K562 (cell line): ENCODE results near the gene P2RX3. TPM values are rescaled to one million over a fixed set of nuclear protein-coding genes. Genes with fewer than 3 reads are reported as not detected.

ENCODE experiments used
- ATAC-seq: fragments of 200-7000 bp; cut with Tn5 transposase; 3 replicates; pipeline ENCODE4 v1.9.1; 2020; ENCODE audit warnings: moderate library complexity
- BruUV-seq: library from RNA; stranded (reverse); fragments of 400-500 nt; replicated peaks from 2 replicates; lab custom pipeline; 2021; lab: Mats Ljungman, UMichigan
- CTCF ChIA-PET: fragments of 300-600 bp; formaldehyde crosslinking; extraction: SDS; loops from one replicate; lab custom pipeline; 2021; ENCODE audit warnings: low intra/inter-chr PET ratio; lab: Yijun Ruan, JAX
- POLR2A ChIA-PET: fragments of 300-600, 350-650 bp; sonication (Branson Sonifier 250); formaldehyde crosslinking; extraction: SDS; loops from one replicate; lab custom pipeline; 2021; ENCODE audit warnings: antibody characterized with exemption, inconsistent platforms; lab: Yijun Ruan, JAX
- DNase-seq, 4 experiments: peaks; one replicate each; pipeline versions ENCODE4 v3.0.0 to v3.0.0-alpha.2; 2011 to 2018; ENCODE audit warnings: low spot score in 3 of 4, mixed read lengths in 3 of 4; ENCODE audit errors: extremely low read depth in 1 of 4
- FAIRE-seq: peaks from 2 replicates; lab custom pipeline; 2011; peaks lifted over from hg19 to GRCh38; lab: Jason Lieb, UNC
- H2AFZ ChIP-seq: 2 replicates; pipeline ENCODE4 v1.6.0; 2011; ENCODE audit warnings: low read depth, low read length, control low read depth, inconsistent platforms
- H3K27ac ChIP-seq: fragments of 200-600 bp; 3 replicates; pipeline ENCODE4 v1.8.0; 2011; ENCODE audit warnings: low read depth, mild to moderate bottlenecking, control low read depth, inconsistent platforms, low read length, moderate library complexity, mixed read lengths; ENCODE audit errors: extremely low read depth
- H3K27me3 ChIP-seq, 2 experiments: fragments of 300-600 bp in 1 of 2; 2 replicates in 1 of 2; 3 replicates in 1 of 2; pipeline versions ENCODE4 v1.6.0 to v1.8.0; 2011; ENCODE audit warnings: inconsistent platforms in 2 of 2, low read length in 2 of 2, mild to moderate bottlenecking in 1 of 2, mixed read lengths in 1 of 2, moderate library complexity in 1 of 2; ENCODE audit not compliant: control insufficient read depth in 2 of 2, insufficient read depth in 2 of 2
- H3K36me3 ChIP-seq: fragments of 300-600 bp; 3 replicates; pipeline ENCODE4 v1.8.0; 2011; ENCODE audit warnings: mild to moderate bottlenecking, low read length, inconsistent platforms; ENCODE audit not compliant: control insufficient read depth, insufficient read depth
- H3K4me1 ChIP-seq, 2 experiments: fragments of 200-600 bp in 1 of 2; replicated peaks in 1 of 2; 2 replicates in 1 of 2; 3 replicates in 1 of 2; pipeline versions ENCODE4 v1.5.1 to v1.8.0; 2011; ENCODE audit warnings: inconsistent platforms in 2 of 2, low read length in 2 of 2, mild to moderate bottlenecking in 1 of 2, mixed read lengths in 1 of 2, moderate library complexity in 1 of 2; ENCODE audit not compliant: control insufficient read depth in 2 of 2, insufficient read depth in 2 of 2
- H3K4me2 ChIP-seq: 2 replicates; pipeline ENCODE4 v1.6.1; 2011; ENCODE audit warnings: low read length, control low read depth, inconsistent platforms, mixed read lengths; ENCODE audit not compliant: insufficient read depth
- H3K4me3 ChIP-seq: fragments of 200-600 bp; sonication (generic), shearing (Covaris generic); 2 replicates; pipeline ENCODE4 v1.5.1; 2016; ENCODE audit warnings: control low read depth, inconsistent platforms
- H3K79me2 ChIP-seq: fragments of 200-600 bp; 3 replicates; pipeline ENCODE4 v1.8.0; 2011; ENCODE audit warnings: low read length, inconsistent platforms; ENCODE audit not compliant: control insufficient read depth, insufficient read depth
- H3K9ac ChIP-seq, 2 experiments: 2 replicates each; pipeline versions ENCODE4 v1.6.0 to v1.6.1; 2011; ENCODE audit warnings: low read depth in 2 of 2, low read length in 2 of 2, control low read depth in 1 of 2, inconsistent platforms in 1 of 2, mild to moderate bottlenecking in 1 of 2, mixed read lengths in 1 of 2; ENCODE audit not compliant: insufficient read depth in 1 of 2
- H3K9me1 ChIP-seq: one replicate; pipeline ENCODE4 v1.6.0; 2011; ENCODE audit warnings: inconsistent platforms, mild to moderate bottlenecking, low read length, moderate library complexity; ENCODE audit not compliant: control insufficient read depth, insufficient read depth
- H3K9me3 ChIP-seq: replicated peaks from 2 replicates; pipeline ENCODE4 v1.5.1; 2011; ENCODE audit warnings: low read depth, low read length, inconsistent platforms; ENCODE audit not compliant: control insufficient read depth, insufficient read depth
- H4K20me1 ChIP-seq: replicated peaks from 2 replicates; pipeline ENCODE4 v1.6.1; 2011; ENCODE audit warnings: low read length, inconsistent platforms, mixed read lengths; ENCODE audit not compliant: control insufficient read depth, insufficient read depth
- CREBBP ChIP-seq: IDR thresholded peaks from one replicate; pipeline ENCODE4 v1.6.1; 2012; ENCODE audit warnings: low read depth, mild to moderate bottlenecking, control low read depth, inconsistent platforms, low read length
- DDX20 ChIP-seq: fragments of 450-650 bp; IDR thresholded peaks from 2 replicates; pipeline ENCODE4 v1.6.1; 2016; ENCODE audit warnings: missing genetic modification characterization, low read depth, mild to moderate bottlenecking, missing compliant biosample characterization, moderate library complexity
- FUS ChIP-seq: fragments of 200-400 bp; formaldehyde crosslinking; optimal IDR thresholded peaks from 2 replicates; pipeline ENCODE3; 2017; ENCODE audit warnings: low read depth, low read length
- HSF4 ChIP-seq: fragments of 250-450 bp; sonication (Bioruptor Pico); IDR thresholded peaks from 2 replicates; pipeline ENCODE4 v2.1.2; 2022; ENCODE audit warnings: mild to moderate bottlenecking, moderate library complexity, borderline replicate concordance
- MAFF ChIP-seq: IDR thresholded peaks from 2 replicates; pipeline ENCODE4 v1.6.1; 2012; ENCODE audit warnings: low read length, improper control_type of control experiment
- MAFK ChIP-seq: IDR thresholded peaks from 2 replicates; pipeline ENCODE4 v1.6.1; 2011; ENCODE audit warnings: low read length, improper control_type of control experiment
- MEIS2 ChIP-seq: fragments of 450-650 bp; IDR thresholded peaks from 2 replicates; pipeline ENCODE4 v1.6.1; 2014; ENCODE audit warnings: mild to moderate bottlenecking; ENCODE audit not compliant: partially characterized antibody
- NR1H2 ChIP-seq: sonication (generic); formaldehyde crosslinking; IDR thresholded peaks from 2 replicates; pipeline ENCODE4 v1.4.0; 2020; ENCODE audit warnings: mild to moderate bottlenecking, missing genetic modification reagents
- POLR2A ChIP-seq: fragments of 450-650 bp; conservative IDR thresholded peaks from 2 replicates; pipeline ENCODE4 v1.6.1; 2016
- PTTG1 ChIP-seq: fragments of 450-650 bp; IDR thresholded peaks from 2 replicates; pipeline ENCODE4 v1.6.1; 2016; ENCODE audit warnings: low read depth, mild to moderate bottlenecking, missing genetic modification characterization, missing compliant biosample characterization
- TCFL5 ChIP-seq: fragments of 250-450 bp; sonication (Bioruptor Pico); conservative IDR thresholded peaks from 2 replicates; pipeline ENCODE4 v1.6.1; 2021; ENCODE audit warnings: mild to moderate bottlenecking, moderate library complexity, matching md5 sums
- TEAD1 ChIP-seq, 2 experiments: fragments of 450-650 bp in 1 of 2; sonication (generic) in 1 of 2; formaldehyde crosslinking; IDR thresholded peaks; 2 replicates each; pipeline versions ENCODE4 v1.4.0 to v1.8.0; 2020 to 2022; ENCODE audit warnings: mild to moderate bottlenecking in 2 of 2, missing genetic modification reagents in 1 of 2
- USF1 ChIP-seq: sonication (generic); formaldehyde crosslinking; IDR thresholded peaks from 2 replicates; pipeline ENCODE4 v1.9.0; 2022; ENCODE audit warnings: mild to moderate bottlenecking, missing genetic modification reagents
- ZBED1 ChIP-seq: IDR thresholded peaks from 2 replicates; pipeline ENCODE4 v1.6.1; 2014
- ZNF551 ChIP-seq: fragments of 250-450 bp; sonication (Bioruptor Pico); IDR thresholded peaks from 2 replicates; pipeline ENCODE4 v1.5.0; 2021; ENCODE audit warnings: mild to moderate bottlenecking, moderate library complexity
- ZNF699 ChIP-seq: fragments of 250-450 bp; sonication (Bioruptor Pico); IDR thresholded peaks from 2 replicates; pipeline ENCODE4 v1.8.0; 2021; ENCODE audit warnings: mild to moderate bottlenecking, moderate library complexity; ENCODE audit not compliant: insufficient replicate concordance
- ZNF778 ChIP-seq: fragments of 450-650 bp; formaldehyde crosslinking; IDR thresholded peaks from 2 replicates; pipeline ENCODE4 v1.4.0; 2020; ENCODE audit warnings: mild to moderate bottlenecking, moderate library complexity
- in situ Hi-C: fragments of 300-500 bp; cut with MboI; formaldehyde crosslinking; loops from 4 replicates; pipeline ENCODE4 v1.15.0; 2018; ENCODE audit warnings: inconsistent platforms, mixed read lengths
- intact Hi-C: fragments of 100-400 bp; cut with micrococcal nuclease; formaldehyde crosslinking; loops from 2 replicates; pipeline ENCODE4 v1.14.2; 2022
- polyA plus RNA-seq, 8 experiments: library from polyadenylated mRNA; depleted of rRNA in 4 of 8; stranded (reverse) in 5 of 8; unstranded in 3 of 8; fragments of >200 nt; fragmentation: Nextera tagmentation in 2 of 8; fragmentation: Illumina TruSeq in 1 of 8; extraction: Ambion mirVana in 2 of 8; extraction: Trizol in 1 of 8; gene quantifications; 2 replicates each; pipeline versions ENCODE4 v1.2.1 to v1.2.3, GENCODE V29; 2011 to 2014; ENCODE audit warnings: inconsistent platforms in 1 of 8, missing spikeins in 1 of 8
- total RNA-seq, 7 experiments: library from RNA; depleted of rRNA in 6 of 7; stranded (reverse); fragments of >200 nt in 6 of 7; fragmentation: Illumina TruSeq in 2 of 7; extraction: Trizol in 2 of 7; gene quantifications; 2 replicates each; pipeline versions ENCODE4 v1.2.1 to v1.2.3, GENCODE V29; 2011 to 2021; ENCODE audit warnings: low replicate concordance in 1 of 7
- TF ChIP-seq, protein P1 (sequence below): fragments of 450-650 bp; IDR thresholded peaks from 2 replicates; pipeline ENCODE4 v1.6.1; 2017; ENCODE audit warnings: antibody characterized with exemption

The P2RX3 gene
- total and polyA plus RNA-seq, 9 of the 15 experiments (the other 6 are each of a cell fraction or from before 2014, with no cell fraction given), result not detected

- TF ChIP-seq ZNF551 (CRISPR knock-in tag) (no peak), USF1 (CRISPR knock-in tag) (no peak), MAFK (no peak), POLR2A (no peak), DDX20 (tag) (no peak), MAFF (no peak)
- TF ChIP-seq, protein P1, sequence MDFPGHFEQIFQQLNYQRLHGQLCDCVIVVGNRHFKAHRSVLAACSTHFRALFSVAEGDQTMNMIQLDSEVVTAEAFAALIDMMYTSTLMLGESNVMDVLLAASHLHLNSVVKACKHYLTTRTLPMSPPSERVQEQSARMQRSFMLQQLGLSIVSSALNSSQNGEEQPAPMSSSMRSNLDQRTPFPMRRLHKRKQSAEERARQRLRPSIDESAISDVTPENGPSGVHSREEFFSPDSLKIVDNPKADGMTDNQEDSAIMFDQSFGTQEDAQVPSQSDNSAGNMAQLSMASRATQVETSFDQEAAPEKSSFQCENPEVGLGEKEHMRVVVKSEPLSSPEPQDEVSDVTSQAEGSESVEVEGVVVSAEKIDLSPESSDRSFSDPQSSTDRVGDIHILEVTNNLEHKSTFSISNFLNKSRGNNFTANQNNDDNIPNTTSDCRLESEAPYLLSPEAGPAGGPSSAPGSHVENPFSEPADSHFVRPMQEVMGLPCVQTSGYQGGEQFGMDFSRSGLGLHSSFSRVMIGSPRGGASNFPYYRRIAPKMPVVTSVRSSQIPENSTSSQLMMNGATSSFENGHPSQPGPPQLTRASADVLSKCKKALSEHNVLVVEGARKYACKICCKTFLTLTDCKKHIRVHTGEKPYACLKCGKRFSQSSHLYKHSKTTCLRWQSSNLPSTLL, result no peak
Measured at GRCh38 chr11:57370251-57370650, 32.1 kb downstream of the P2RX3 start (continued).

DNA sequence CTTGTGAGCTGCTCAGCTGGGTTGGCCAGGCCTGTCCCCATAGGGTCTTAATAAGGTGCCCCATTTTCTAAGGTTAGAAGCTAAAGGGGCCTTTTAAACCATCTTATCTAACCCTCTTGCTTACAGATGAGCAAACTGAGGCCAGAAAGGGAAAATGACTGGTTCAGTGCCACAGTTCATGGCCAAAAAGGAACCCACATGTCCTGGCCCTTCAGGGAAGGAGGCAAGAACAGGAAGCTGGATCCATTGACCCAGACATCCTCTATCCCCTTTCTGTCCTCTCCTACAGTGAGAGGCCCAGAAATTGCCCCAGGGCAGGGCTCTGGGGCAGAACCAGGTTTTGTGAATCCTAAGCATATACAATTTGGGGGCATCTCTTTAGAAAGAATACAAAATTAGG is 32.8 kb downstream of the P2RX3 start:
- ChIA-PET POLR2A (interaction anchor here (0.5 to 1.4 kb wide), 9 partner anchors 10 to 313 kb away, joined by 3 to 4 read pairs (median 3); no protein-coding TSS in a partner anchor), CTCF (no interaction called here)
- Histone ChIP-seq H3K27ac (no peak overlapping the region), H3K9me1 (no peaks in the 10 kb centered on the region), H3K9ac (no peak overlapping the region), H3K4me3 (no peak overlapping the region), H3K36me3 (no peaks in the 10 kb centered on the region), H3K4me1 (peaks cover 8 to 15% of the 10 kb centered on the region in 2 experiments; a peak in 4 of 5 replicates), H2AFZ (no peak overlapping the region), H3K4me2 (no peak overlapping the region), H3K9me3 (no peaks in the 10 kb centered on the region), H3K27me3 (no peaks in the 10 kb centered on the region), H4K20me1 (no peaks in the 10 kb centered on the region), H3K79me2 (no peaks in the 10 kb centered on the region)
- no peak for ATAC-seq
- no TSS peak for BruUV-seq
- no peak for FAIRE-seq
- in situ Hi-C loops (no loop called here), intact Hi-C loops (no loop called here)
- DNase-seq, result no peak
- TF ChIP-seq ZNF699 (CRISPR knock-in tag), result no peak
- no peak for TF ChIP-seq NR1H2 (CRISPR knock-in tag)
- TF ChIP-seq ZNF551 (CRISPR knock-in tag), result no peak
- no peak for TF ChIP-seq ZNF778 (CRISPR knock-in tag)
- no peak for TF ChIP-seq CREBBP
- TF ChIP-seq MEIS2, result no peak
- TF ChIP-seq FUS, result no peak
- TF ChIP-seq PTTG1 (tag), result no peak
- no peak for TF ChIP-seq TCFL5 (CRISPR knock-in tag)
- TF ChIP-seq HSF4 (CRISPR knock-in tag), result no peak
- TF ChIP-seq TEAD1 (CRISPR knock-in tag; IDR thresholded peaks at IDR 0.05), result no peak
- no peak for TF ChIP-seq ZBED1
